ENCODE data around the gene CCNJL.

CCNJL gene

GRCh38 chr5:160235731-160236130 lies 76.6 kb downstream of the CCNJL start:
- in situ Hi-C loops (cut with MboI; ENCODE audit: low sequenced_read_pairs, unreplicated experiment) = no loop called here
- no peak for DNase-seq (ENCODE audit: low spot score)
- no peak for TF ChIP-seq CTCF (IDR thresholded peaks at IDR 0.05; ENCODE audit: borderline replicate concordance, control extremely low read depth, extremely low read depth, insufficient read depth, missing control alignments)

DNA sequence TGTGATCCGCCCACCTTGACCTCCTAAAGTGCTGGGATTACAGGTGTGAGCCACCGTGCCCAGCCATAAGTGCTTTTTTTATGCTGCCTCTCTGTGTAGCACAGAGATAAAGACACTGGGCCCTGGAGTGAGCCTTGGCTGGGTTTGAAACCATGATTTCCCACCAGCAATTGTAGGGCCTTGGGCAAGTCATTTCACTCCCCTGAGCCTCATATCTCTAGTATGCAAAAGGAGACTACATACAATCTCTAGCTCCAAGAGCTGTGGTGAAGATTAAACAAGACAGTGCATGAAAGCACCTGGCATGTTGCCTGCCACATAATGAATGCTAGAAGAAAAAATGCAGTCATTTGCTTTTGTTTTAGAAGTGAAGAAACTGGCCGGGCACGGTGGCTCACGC lies 79.1 kb downstream of the CCNJL start:
- no peak for DNase-seq (ENCODE audit: low spot score)
- TF ChIP-seq CTCF (IDR thresholded peaks at IDR 0.05; ENCODE audit: borderline replicate concordance, control extremely low read depth, extremely low read depth, insufficient read depth, missing control alignments) = no peak
- in situ Hi-C loops (cut with MboI; ENCODE audit: low sequenced_read_pairs, unreplicated experiment) = no loop called here

DNA sequence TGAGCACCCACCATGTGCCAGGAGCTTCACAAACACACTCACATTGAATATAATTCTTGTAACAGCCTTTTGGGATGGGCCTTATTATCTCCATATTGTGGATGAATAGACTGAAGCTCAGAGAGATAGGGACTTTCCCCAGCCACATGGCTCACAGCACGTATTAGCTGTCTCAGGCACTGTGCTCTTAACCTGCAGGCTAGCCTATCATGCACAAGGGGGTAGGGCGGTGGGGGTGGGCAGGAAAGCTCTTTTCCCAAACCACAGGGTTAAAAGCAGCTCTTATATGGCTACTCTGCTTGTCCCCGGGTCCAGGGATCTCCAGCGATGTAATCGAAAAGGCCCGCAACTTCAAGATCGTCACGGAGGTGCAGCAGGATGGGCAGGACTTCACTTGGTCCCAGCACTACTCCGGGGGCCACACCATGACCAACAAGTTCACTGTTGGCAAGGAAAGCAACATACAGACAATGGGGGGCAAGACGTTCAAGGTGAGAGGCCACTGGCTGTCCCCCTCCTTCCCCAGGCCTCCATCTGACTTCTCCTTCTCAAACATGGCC lies 80.5 kb downstream of the CCNJL start:
- no peak for DNase-seq (ENCODE audit: low spot score)
- no peak for TF ChIP-seq CTCF (IDR thresholded peaks at IDR 0.05; ENCODE audit: borderline replicate concordance, control extremely low read depth, extremely low read depth, insufficient read depth, missing control alignments)
- in situ Hi-C loops (cut with MboI; ENCODE audit: low sequenced_read_pairs, unreplicated experiment) = no loop called here

DNA sequence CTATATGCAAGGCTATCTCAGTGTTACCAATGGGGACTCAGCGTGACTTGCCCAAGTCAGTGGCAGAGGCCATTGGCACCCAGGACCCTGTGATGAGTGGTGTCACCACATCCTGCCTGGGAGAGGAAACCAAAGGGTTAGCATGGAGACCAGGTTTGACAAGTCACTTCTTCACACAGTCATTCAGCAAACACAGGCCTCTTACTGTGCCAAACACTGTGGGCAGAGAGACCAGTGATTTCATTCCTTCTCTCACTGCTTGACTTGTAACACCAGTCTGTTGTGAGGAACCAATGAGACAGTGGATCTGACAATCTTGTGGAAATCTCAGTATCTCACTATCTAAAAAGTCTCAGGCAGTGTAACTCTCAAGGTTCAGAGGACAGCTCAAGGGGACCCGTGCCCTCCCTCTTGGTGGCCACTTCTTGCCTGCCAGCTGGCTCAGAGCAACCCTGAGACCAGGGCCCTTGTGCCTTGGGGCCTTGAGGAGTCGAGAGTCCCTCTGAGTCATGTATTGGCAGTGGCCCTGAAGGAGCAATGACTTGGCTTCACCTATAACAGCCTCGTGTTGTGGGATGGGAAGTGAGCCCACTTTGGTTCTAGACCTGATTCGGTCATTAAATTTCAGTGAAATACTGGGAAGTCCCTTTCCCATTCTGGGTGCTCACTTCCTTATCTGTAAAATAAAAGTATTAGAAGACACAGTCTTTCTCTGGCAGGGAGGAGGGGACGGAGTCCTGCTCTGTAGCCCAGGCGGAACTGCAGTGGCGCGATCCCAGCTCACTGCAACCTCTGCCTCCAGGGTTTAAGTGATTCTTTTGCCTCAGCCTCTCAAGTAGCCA lies 81.5 kb downstream of the CCNJL start:
- in situ Hi-C loops (cut with MboI; ENCODE audit: low sequenced_read_pairs, unreplicated experiment) = no loop called here

DNA sequence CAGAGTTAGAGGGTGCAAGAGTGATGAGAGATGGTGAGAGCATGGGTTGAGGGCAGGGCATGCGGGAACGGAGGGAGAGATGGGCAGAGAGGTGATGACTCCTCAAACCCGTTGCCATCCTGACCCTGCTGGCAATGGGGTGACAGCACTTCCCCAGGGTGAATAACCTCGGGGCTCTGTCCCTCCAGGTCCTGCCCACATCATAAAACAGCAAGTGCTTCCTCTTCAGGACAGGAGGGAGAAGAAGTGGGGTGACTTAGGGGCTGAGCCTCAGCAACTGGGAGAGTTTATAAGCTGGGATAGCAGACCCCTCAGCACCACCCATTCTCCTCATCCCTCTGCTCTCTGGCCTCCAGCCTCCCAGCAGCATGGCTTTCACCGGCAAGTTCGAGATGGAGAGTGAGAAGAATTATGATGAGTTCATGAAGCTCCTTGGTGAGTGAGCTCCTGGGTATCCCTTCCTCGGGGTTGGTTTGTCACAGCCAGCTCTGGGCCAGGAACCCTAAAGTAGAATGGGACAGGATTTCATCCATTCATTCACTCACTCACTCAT lies 83.1 kb downstream of the CCNJL start, which contains the start of gene FABP6:
TSS of gene FABP6 (plus strand) at position 317 of the 553 bp plus-strand sequence. CDS start at position 369, 52 bp downstream.
- no peak for DNase-seq (ENCODE audit: low spot score)
- no peak for TF ChIP-seq CTCF (IDR thresholded peaks at IDR 0.05; ENCODE audit: borderline replicate concordance, control extremely low read depth, extremely low read depth, insufficient read depth, missing control alignments)
- in situ Hi-C loops (cut with MboI; ENCODE audit: low sequenced_read_pairs, unreplicated experiment) = no loop called here

More for the DNA sequence above, 81.5 kb downstream of the CCNJL start:
- no peak for TF ChIP-seq CTCF (IDR thresholded peaks at IDR 0.05; ENCODE audit: borderline replicate concordance, control extremely low read depth, extremely low read depth, insufficient read depth, missing control alignments)
- DNase-seq (ENCODE audit: low spot score) = peak; percentile 53

DNA sequence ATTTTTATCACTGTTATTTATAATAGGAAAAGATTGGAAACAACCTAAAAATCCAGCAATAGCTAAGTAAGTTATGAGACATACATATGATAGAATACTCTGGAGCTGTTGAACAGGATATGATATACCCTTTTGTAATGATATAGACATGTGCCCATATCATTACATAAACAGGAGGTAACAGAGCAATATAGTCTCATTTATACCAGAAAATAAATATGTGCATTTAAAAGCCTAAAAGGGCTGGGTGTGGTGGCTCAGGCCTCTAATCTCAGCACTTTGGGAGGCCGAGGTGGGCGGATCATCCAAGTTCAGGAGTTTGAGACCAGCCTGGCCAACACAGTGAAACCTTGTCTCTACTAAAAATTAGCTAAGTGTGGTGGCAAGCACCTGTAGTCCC lies 85.4 kb downstream of the CCNJL start:
- in situ Hi-C loops (cut with MboI; ENCODE audit: low sequenced_read_pairs, unreplicated experiment) = no loop called here
- no peak for TF ChIP-seq CTCF (IDR thresholded peaks at IDR 0.05; ENCODE audit: borderline replicate concordance, control extremely low read depth, extremely low read depth, insufficient read depth, missing control alignments)
- no peak for DNase-seq (ENCODE audit: low spot score)

All from GM13976 (cell line).